Measurements from ENCODE around the gene RRP9. TPM values are rescaled to one million over a fixed set of nuclear protein-coding genes. Genes with fewer than 3 reads are reported as not detected.

RRP9 gene
- total RNA-seq, 2 experiments from 2014 or later: 40.0 to 40.7 TPM

- ATAC-seq (no peak), DNase-seq (no peak)
- TF ChIP-seq CTCF (IDR thresholded peaks at IDR 0.05): no peak
- Mint-ChIP-seq H3K27ac (no peak overlapping the region), H3K9me3 (no peaks in the 10 kb centered on the region), H3K36me3 (ENCODE audit: low read depth) (peaks cover 6% of the 10 kb centered on the region), H3K4me1 (ENCODE audit: low read depth) (peaks cover 15% of the 10 kb centered on the region), H3K4me3 (no peak overlapping the region), H3K27me3 (no peaks in the 10 kb centered on the region)
- POLR2A ChIA-PET: interaction anchor here (0.9 to 1.9 kb wide), 3 partner anchors 17 to 38 kb away, joined by 3 to 6 read pairs (median 4); partner anchors contain the start of gene ABHD14B
- intact Hi-C loops (cut with micrococcal nuclease): no loop called here
- CTCF ChIA-PET: interaction anchor here (1.2 kb wide), 1 partner anchor 28 kb away, joined by 3 read pairs; the partner anchor contains the start of gene ABHD14B
Observed at GRCh38 chr3:51945031-51945840, 3.5 kb upstream of the RRP9 start.

GRCh38 chr3:51944451-51945021, 2.8 kb upstream of the RRP9 start:
- Mint-ChIP-seq H3K36me3 (ENCODE audit: low read depth) (peaks cover 7% of the 10 kb centered on the region), H3K9me3 (no peaks in the 10 kb centered on the region), H3K27me3 (no peaks in the 10 kb centered on the region), H3K27ac (no peak overlapping the region), H3K4me1 (ENCODE audit: low read depth) (peaks cover 20% of the 10 kb centered on the region), H3K4me3 (no peak overlapping the region)
- intact Hi-C loops (cut with micrococcal nuclease): loop anchor here (5.0 kb wide), 1 partner anchor 38 kb away; the partner anchor contains the start of gene ACY1
- CTCF ChIA-PET: interaction anchor here (1.2 kb wide), 1 partner anchor 29 kb away, joined by 3 read pairs; the partner anchor contains the start of gene ABHD14B
- DNase-seq (no peak), ATAC-seq (no peak)
- POLR2A ChIA-PET: interaction anchor here (1.3 kb wide), 1 partner anchor 38 kb away, joined by 3 read pairs; no protein-coding TSS in a partner anchor
- no peak for TF ChIP-seq CTCF (IDR thresholded peaks at IDR 0.05)

GRCh38 chr3:51943451-51944391, 2.0 kb upstream of the RRP9 start:
- H3K4me3 Mint-ChIP-seq: no peak overlapping the region

More at GRCh38 chr3:51943451-51944391, 2.0 kb upstream of the RRP9 start:
- H3K4me1 Mint-ChIP-seq (ENCODE audit: low read depth): peaks cover 25% of the 10 kb centered on the region
- no peak for TF ChIP-seq CTCF (IDR thresholded peaks at IDR 0.05)
- ChIA-PET CTCF (interaction anchor here (1.0 to 3.0 kb wide), 7 partner anchors 9 to 286 kb away, joined by 3 to 37 read pairs (median 14); partner anchors contain the start of genes ABHD14A, ABHD14B, ACY1 and PCBP4), POLR2A (interaction anchor here (1.0 to 2.6 kb wide), 7 partner anchors 8 to 52 kb away, joined by 3 to 17 read pairs (median 7); partner anchors contain the start of genes ABHD14A, ABHD14B and RPL29)
- H3K9me3 Mint-ChIP-seq: no peaks in the 10 kb centered on the region
- no peak overlapping the region for H3K27ac Mint-ChIP-seq
- no peaks in the 10 kb centered on the region for H3K27me3 Mint-ChIP-seq
- no peak for ATAC-seq
- intact Hi-C loops (cut with micrococcal nuclease): loop anchor here (5.0 kb wide), 1 partner anchor 39 kb away; the partner anchor contains the start of gene ACY1
- peaks cover 11% of the 10 kb centered on the region for H3K36me3 Mint-ChIP-seq (ENCODE audit: low read depth)
- DNase-seq: no peak
